GM08714 (cell line): ENCODE data around the gene CYTH2.

Source experiments
- H3K4me3 ChIP-seq: fragments of 200-500 bp; sonication (Bioruptor generic); 2 replicates; pipeline ENCODE4 v1.5.1; 2014; ENCODE audit warnings: mild to moderate bottlenecking, low read length, inconsistent platforms
- ZNF274 ChIP-seq: IDR thresholded peaks from 2 replicates; pipeline ENCODE4 v1.6.1; 2012; ENCODE audit warnings: mild to moderate bottlenecking, low read depth, low read length

Gene CYTH2, protein sequence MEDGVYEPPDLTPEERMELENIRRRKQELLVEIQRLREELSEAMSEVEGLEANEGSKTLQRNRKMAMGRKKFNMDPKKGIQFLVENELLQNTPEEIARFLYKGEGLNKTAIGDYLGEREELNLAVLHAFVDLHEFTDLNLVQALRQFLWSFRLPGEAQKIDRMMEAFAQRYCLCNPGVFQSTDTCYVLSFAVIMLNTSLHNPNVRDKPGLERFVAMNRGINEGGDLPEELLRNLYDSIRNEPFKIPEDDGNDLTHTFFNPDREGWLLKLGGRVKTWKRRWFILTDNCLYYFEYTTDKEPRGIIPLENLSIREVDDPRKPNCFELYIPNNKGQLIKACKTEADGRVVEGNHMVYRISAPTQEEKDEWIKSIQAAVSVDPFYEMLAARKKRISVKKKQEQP

DNA sequence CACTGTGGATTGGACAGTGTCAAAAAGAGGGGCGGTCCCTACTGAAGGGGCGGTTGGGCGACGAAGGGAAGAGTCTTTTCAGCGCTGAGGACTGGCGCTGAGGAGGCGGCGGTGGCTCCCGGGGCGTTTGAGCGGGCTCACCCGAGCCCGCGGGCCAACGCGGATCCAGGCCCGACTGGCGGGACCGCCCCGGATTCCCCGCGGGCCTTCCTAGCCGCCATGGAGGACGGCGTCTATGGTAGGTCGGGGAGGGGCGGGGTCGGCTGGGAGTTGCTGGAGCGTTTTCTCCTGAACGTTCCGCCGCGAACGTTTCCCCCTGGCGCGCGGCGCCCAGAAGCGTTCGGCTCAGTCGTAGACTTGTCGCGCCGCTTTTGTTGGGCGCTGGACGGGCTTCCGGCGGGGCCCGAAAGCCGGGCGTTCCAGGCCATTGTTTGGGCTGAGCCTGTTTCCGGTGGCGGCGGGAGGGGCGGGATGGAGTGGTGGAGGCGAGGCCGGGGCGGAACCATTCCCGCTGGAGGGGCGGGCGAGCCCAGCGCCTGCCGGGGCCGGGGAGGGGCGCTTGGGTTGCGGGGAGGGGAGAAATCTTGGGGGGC lies at the start of gene CYTH2:
Gene CYTH2, plus strand, starts transcription at position 81 of the 593 bp plus-strand sequence. Its CDS starts 139 bp downstream, at position 220.
- H3K4me3 ChIP-seq: peak within 1 kb of the TSS; percentile 87
- TF ChIP-seq ZNF274: no peak

GRCh38 chr19:48421548-48421947 lies 47.6 kb upstream of the CYTH2 start:
- no peak overlapping the region for H3K4me3 ChIP-seq
- TF ChIP-seq ZNF274: no peak

DNA sequence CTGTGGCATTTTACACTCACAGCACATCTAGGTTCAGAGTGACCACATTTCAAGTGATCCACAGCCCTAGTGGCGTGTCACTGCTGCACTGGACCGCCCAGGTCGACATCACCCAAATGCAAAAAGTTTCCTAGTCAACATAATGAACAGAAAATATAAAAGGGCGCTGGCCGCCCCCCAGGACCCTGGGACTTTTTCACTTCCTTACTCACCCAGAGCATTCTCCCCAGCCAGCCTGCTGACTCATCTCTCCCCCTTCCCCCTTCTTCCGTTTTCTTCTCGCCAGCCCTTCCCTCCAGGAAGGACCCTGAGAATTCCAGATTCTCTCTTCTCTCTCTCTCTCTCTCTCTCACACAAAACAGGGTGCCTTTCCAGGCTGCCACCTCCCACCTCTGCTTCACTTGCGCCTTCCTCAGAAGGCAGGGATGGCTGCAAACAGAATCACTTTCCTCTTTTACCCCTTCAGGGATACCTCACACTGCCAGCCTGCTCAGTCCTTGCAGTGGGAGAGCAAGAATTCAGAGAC lies 44.4 kb upstream of the CYTH2 start:
- no peak overlapping the region for H3K4me3 ChIP-seq
- TF ChIP-seq ZNF274: no peak

- no peak overlapping the region for H3K4me3 ChIP-seq
- TF ChIP-seq ZNF274: no peak
Measured at GRCh38 chr19:48428670-48429069, 40.5 kb upstream of the CYTH2 start.

GRCh38 chr19:48433337-48433736 lies 35.8 kb upstream of the CYTH2 start:
- H3K4me3 ChIP-seq: no peak overlapping the region
- no peak for TF ChIP-seq ZNF274

GRCh38 chr19:48436586-48436985 lies 32.6 kb upstream of the CYTH2 start:
- no peak overlapping the region for H3K4me3 ChIP-seq
- no peak for TF ChIP-seq ZNF274

- no peak for TF ChIP-seq ZNF274
Measured at GRCh38 chr19:48441360-48442050, 27.7 kb upstream of the CYTH2 start.

DNA sequence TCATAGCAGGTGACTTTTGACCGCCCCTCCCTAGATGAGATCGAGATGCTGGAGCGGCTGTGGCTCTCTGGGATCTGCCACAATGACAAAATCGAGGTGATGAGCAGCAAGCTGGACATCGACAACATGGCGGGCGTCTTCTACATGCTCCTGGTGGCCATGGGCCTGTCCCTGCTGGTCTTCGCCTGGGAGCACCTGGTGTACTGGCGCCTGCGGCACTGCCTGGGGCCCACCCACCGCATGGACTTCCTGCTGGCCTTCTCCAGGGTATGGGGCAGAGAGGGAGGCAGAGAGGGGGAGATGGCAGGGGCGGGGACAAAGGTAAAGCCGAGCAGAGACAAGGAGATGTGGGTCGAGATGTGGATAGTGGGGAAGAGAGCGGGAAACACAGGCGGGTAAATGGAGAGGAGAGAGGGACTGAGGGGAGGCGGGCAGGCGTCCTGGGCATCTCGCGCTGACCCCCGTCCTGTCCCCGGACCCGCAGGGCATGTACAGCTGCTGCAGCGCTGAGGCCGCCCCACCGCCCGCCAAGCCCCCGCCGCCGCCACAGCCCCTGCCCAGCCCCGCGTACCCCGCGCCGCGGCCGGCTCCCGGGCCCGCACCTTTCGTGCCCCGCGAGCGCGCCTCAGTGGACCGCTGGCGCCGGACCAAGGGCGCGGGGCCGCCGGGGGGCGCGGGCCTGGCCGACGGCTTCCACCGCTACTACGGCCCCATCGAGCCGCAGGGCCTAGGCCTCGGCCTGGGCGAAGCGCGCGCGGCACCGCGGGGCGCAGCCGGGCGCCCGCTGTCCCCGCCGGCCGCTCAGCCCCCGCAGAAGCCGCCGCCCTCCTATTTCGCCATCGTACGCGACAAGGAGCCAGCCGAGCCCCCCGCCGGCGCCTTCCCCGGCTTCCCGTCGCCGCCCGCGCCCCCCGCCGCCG lies 26.8 kb upstream of the CYTH2 start:
- H3K4me3 ChIP-seq: no peak overlapping the region
- TF ChIP-seq ZNF274: no peak

More at GRCh38 chr19:48441360-48442050, 27.7 kb upstream of the CYTH2 start:
- no peak overlapping the region for H3K4me3 ChIP-seq

DNA sequence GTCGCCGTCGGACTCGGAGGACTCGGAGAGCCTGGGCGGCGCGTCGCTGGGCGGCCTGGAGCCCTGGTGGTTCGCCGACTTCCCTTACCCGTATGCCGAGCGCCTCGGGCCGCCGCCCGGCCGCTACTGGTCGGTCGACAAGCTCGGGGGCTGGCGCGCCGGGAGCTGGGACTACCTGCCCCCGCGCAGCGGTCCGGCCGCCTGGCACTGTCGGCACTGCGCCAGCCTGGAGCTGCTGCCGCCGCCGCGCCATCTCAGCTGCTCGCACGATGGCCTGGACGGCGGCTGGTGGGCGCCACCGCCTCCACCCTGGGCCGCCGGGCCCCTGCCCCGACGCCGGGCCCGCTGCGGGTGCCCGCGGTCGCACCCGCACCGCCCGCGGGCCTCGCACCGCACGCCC lies 25.9 kb upstream of the CYTH2 start:
- H3K4me3 ChIP-seq: no peak overlapping the region
- no peak for TF ChIP-seq ZNF274

GRCh38 chr19:48443731-48444128 lies 25.4 kb upstream of the CYTH2 start:
- TF ChIP-seq ZNF274: no peak
- no peak overlapping the region for H3K4me3 ChIP-seq

- peak overlapping the region; percentile 88; the same call in 1 of the 2 replicates for H3K4me3 ChIP-seq
- TF ChIP-seq ZNF274: no peak
Measured at GRCh38 chr19:48444129-48444935, 24.8 kb upstream of the CYTH2 start.

GRCh38 chr19:48444936-48445200 lies 24.3 kb upstream of the CYTH2 start:
- H3K4me3 ChIP-seq: peak overlapping the region; percentile 88; the same call in 1 of the 2 replicates
- no peak for TF ChIP-seq ZNF274

- no peak for TF ChIP-seq ZNF274
Measured at GRCh38 chr19:48445256-48445605, 23.9 kb upstream of the CYTH2 start.

More at GRCh38 chr19:48445256-48445605, 23.9 kb upstream of the CYTH2 start:
- peak overlapping the region; percentile 88 for H3K4me3 ChIP-seq
